ENCODE data around the gene CST4.

DNA sequence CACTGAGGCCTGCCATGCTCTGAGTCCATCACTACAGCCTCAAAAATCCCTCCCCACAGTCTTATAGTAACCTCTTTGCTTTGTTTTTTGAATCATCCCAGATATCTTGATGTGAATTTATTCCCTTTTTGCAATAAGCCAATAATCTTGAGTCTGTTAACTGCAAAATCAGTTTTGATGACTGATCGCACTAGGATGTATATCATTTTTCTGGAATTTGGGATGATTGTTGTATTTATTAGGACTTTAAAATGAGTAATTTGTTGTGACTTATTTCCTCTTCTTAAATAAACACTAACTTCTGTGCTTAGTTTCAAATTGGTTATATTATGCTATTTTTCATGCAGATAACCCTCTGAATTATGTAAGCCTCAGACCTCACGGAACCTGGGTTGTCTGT lies 5.6 kb downstream of the CST4 start:
- TF ChIP-seq EZH2 (IDR thresholded peaks at IDR 0.05) (no peak), POLR2AphosphoS5 (IDR thresholded peaks at IDR 0.05; ENCODE audit: borderline replicate concordance, low read depth, low read length) (no peak)

Data from SK-N-MC (cell line).